K562 (cell line): ENCODE results near the gene RABL6. TPM values are rescaled to one million over a fixed set of nuclear protein-coding genes. Genes with fewer than 3 reads are reported as not detected.
A peak's percentile ranks its signal among the peaks of the same experiment; 100 is the strongest.

ENCODE experiments used
- CC2D1A ChIP-seq: fragments of 450-650 bp; IDR thresholded peaks from 2 replicates; pipeline ENCODE4 v1.6.1; 2017; ENCODE audit warnings: mild to moderate bottlenecking
- GTF2A2 ChIP-seq: IDR thresholded peaks from 2 replicates; pipeline ENCODE4 v1.6.1; 2016; ENCODE audit warnings: mild to moderate bottlenecking, missing genetic modification characterization, missing compliant biosample characterization
- YY1 ChIP-seq, 3 experiments: IDR thresholded peaks; 2 replicates each; pipeline ENCODE4 v1.6.1; 2011; ENCODE audit warnings: low read length in 2 of 3, mild to moderate bottlenecking in 2 of 3, moderate library complexity in 2 of 3, borderline replicate concordance in 1 of 3, control low read depth in 1 of 3, low read depth in 1 of 3; ENCODE audit not compliant: insufficient read depth in 3 of 3, insufficient replicate concordance in 2 of 3, control insufficient read depth in 1 of 3, insufficient read length in 1 of 3; ENCODE audit errors: extremely low read depth in 1 of 3
- ZNF408 ChIP-seq: fragments of 250-450 bp; sonication (Bioruptor Pico); IDR thresholded peaks from 2 replicates; pipeline ENCODE4 v1.4.0; 2020; ENCODE audit warnings: low read depth, mild to moderate bottlenecking, moderate library complexity
- polyA plus RNA-seq, 8 experiments: library from polyadenylated mRNA; depleted of rRNA in 4 of 8; stranded (reverse) in 5 of 8; unstranded in 3 of 8; fragments of >200 nt; fragmentation: Nextera tagmentation in 2 of 8; fragmentation: Illumina TruSeq in 1 of 8; extraction: Ambion mirVana in 2 of 8; extraction: Trizol in 1 of 8; gene quantifications; 2 replicates each; pipeline versions ENCODE4 v1.2.1 to v1.2.3, GENCODE V29; 2011 to 2014; ENCODE audit warnings: inconsistent platforms in 1 of 8, missing spikeins in 1 of 8
- total RNA-seq, 7 experiments: library from RNA; depleted of rRNA in 6 of 7; stranded (reverse); fragments of >200 nt in 6 of 7; fragmentation: Illumina TruSeq in 2 of 7; extraction: Trizol in 2 of 7; gene quantifications; 2 replicates each; pipeline versions ENCODE4 v1.2.1 to v1.2.3, GENCODE V29; 2011 to 2021; ENCODE audit warnings: low replicate concordance in 1 of 7
- TF ChIP-seq, protein P1 (sequence below): sonication (generic); formaldehyde crosslinking; IDR thresholded peaks from 2 replicates; pipeline ENCODE4 v1.8.0; 2022; ENCODE audit warnings: mild to moderate bottlenecking, low read depth, missing genetic modification reagents
- TF ChIP-seq, protein P2 (sequence below): fragments of 450-650 bp; conservative IDR thresholded peaks from 2 replicates; pipeline ENCODE4 v1.6.1; 2016; ENCODE audit warnings: missing genetic modification characterization, low read depth, mild to moderate bottlenecking, missing compliant biosample characterization, moderate library complexity

Gene RABL6
- total and polyA plus RNA-seq, 9 of the 15 experiments (the other 6 are each of a cell fraction or from before 2014, with no cell fraction given) = 5.6 to 181 (median 84.5) TPM

DNA sequence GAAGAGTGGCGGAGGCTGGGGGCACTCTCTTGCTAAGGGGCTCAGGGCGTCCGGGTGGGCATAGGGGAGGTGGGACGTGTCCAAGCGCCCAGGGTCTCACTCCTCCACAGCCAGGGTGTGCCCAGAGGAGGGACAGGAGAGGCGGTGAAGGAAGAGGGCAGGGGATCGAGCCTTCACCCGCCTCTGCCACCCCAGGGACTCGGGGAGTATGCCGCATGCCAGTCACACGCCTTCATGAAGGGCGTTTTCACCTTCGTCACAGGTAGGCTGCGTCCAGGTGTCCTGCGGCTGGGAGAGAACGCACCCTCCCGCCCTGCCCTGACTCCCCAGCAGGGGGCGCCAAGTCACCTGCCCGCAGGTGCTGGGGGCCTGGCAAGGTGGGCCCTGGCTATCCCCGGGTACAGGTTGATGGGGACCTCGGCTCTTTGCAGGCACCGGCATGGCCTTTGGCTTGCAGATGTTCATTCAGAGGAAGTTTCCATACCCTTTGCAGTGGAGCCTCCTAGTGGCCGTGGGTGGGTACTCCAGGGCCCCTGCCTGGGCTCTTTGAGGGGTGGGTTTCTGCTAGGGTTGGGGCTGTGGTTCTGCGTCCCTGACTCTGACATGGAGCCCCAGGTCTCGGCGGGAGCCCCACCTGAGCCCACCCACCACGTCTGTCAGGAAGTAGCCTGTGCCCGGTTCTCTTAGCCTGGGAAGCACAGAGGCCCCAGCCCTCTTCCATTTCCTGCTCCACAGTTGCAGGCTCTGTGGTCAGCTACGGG, 16.1 kb upstream of the RABL6 start (continued):
- TF ChIP-seq, protein P1, sequence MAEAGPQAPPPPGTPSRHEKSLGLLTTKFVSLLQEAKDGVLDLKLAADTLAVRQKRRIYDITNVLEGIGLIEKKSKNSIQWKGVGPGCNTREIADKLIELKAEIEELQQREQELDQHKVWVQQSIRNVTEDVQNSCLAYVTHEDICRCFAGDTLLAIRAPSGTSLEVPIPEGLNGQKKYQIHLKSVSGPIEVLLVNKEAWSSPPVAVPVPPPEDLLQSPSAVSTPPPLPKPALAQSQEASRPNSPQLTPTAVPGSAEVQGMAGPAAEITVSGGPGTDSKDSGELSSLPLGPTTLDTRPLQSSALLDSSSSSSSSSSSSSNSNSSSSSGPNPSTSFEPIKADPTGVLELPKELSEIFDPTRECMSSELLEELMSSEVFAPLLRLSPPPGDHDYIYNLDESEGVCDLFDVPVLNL (CRISPR knock-in tag) = no peak
- TF ChIP-seq GTF2A2 (tag) (no peak), CC2D1A (peak; percentile 17; the same call in 1 of the 2 replicates), ZNF408 (no peak), YY1 (IDR thresholded peaks at IDR 0.05; ENCODE audit: borderline replicate concordance in 1 of 3, control insufficient read depth in 1 of 3, extremely low read depth in 1 of 3, insufficient read depth in 3 of 3, insufficient read length in 1 of 3, insufficient replicate concordance in 2 of 3, low read depth in 1 of 3, low read length in 2 of 3) (no peak)
- TF ChIP-seq, protein P2, sequence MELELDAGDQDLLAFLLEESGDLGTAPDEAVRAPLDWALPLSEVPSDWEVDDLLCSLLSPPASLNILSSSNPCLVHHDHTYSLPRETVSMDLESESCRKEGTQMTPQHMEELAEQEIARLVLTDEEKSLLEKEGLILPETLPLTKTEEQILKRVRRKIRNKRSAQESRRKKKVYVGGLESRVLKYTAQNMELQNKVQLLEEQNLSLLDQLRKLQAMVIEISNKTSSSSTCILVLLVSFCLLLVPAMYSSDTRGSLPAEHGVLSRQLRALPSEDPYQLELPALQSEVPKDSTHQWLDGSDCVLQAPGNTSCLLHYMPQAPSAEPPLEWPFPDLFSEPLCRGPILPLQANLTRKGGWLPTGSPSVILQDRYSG (tag) = no peak
